Erythroblast (primary cell): Measurements from ENCODE around the gene NRG2.

Experiments
- GATA1 ChIP-seq: IDR thresholded peaks from 2 replicates; pipeline ENCODE4 v1.6.1; 2011; ENCODE audit warnings: low read depth, mild to moderate bottlenecking, control low read depth, low read length, moderate library complexity
- POLR2A ChIP-seq: IDR thresholded peaks from 2 replicates; pipeline ENCODE4 v1.6.1; 2011; ENCODE audit warnings: mild to moderate bottlenecking, low read length

GRCh38 chr5:139962445-139962844 is 80.7 kb downstream of the NRG2 start:
- no peak for TF ChIP-seq POLR2A
- TF ChIP-seq GATA1, result no peak
